Trophoblast cell (in vitro differentiated cells and primary cell): ENCODE results near the gene TRIM4.
A peak's percentile ranks its signal among the peaks of the same experiment; 100 is the strongest.

Experiments used
- DNase-seq, 2 donors: peaks; one replicate each; pipeline ENCODE4 v3.0.0-alpha.2; 2016
- H2AFZ ChIP-seq: 2 replicates; pipeline ENCODE4 v1.6.1; 2013; ENCODE audit warnings: low read length, moderate library complexity, mild to moderate bottlenecking; ENCODE audit not compliant: insufficient read depth, poor library complexity
- H2AK5ac ChIP-seq: 2 replicates; pipeline ENCODE4 v1.6.1; 2013; ENCODE audit warnings: mild to moderate bottlenecking, low read length
- H2BK120ac ChIP-seq: 2 replicates; pipeline ENCODE4 v1.6.1; 2013; ENCODE audit warnings: low read length, mild to moderate bottlenecking, moderate library complexity; ENCODE audit not compliant: insufficient read depth, poor library complexity
- H2BK12ac ChIP-seq: 2 replicates; pipeline ENCODE4 v1.6.1; 2013; ENCODE audit warnings: mild to moderate bottlenecking, low read length, moderate library complexity
- H2BK5ac ChIP-seq: 2 replicates; pipeline ENCODE4 v1.6.1; 2013; ENCODE audit warnings: low read length, low read depth, moderate library complexity, mild to moderate bottlenecking; ENCODE audit not compliant: poor library complexity
- H3K14ac ChIP-seq: 2 replicates; pipeline ENCODE4 v1.6.1; 2013; ENCODE audit warnings: mild to moderate bottlenecking, low read length
- H3K18ac ChIP-seq: 2 replicates; pipeline ENCODE4 v1.6.1; 2013; ENCODE audit warnings: mild to moderate bottlenecking, low read length
- H3K23ac ChIP-seq: 2 replicates; pipeline ENCODE4 v1.6.1; 2013; ENCODE audit warnings: low read length
- H3K27ac ChIP-seq: 2 replicates; pipeline ENCODE4 v1.5.1; 2013; ENCODE audit warnings: low read depth, mild to moderate bottlenecking, inconsistent platforms, low read length, moderate library complexity
- H3K27me3 ChIP-seq: 2 replicates; pipeline ENCODE4 v1.6.1; 2013; ENCODE audit warnings: inconsistent platforms, mild to moderate bottlenecking, low read length, moderate library complexity; ENCODE audit not compliant: insufficient read depth
- H3K36me3 ChIP-seq, 2 experiments: 1 replicate in 1 of 2; 2 replicates in 1 of 2; pipeline ENCODE4 v1.6.1; 2013; ENCODE audit warnings: low read length in 2 of 2, mild to moderate bottlenecking in 2 of 2, moderate library complexity in 1 of 2; ENCODE audit not compliant: insufficient read depth in 2 of 2, control insufficient read depth in 1 of 2
- H3K4ac ChIP-seq: 2 replicates; pipeline ENCODE4 v1.6.1; 2013; ENCODE audit warnings: low read depth, mild to moderate bottlenecking, low read length, moderate library complexity
- H3K4me1 ChIP-seq, 2 experiments: 1 replicate in 1 of 2; 2 replicates in 1 of 2; pipeline ENCODE4 v1.6.1; 2013; ENCODE audit warnings: low read length in 2 of 2, mild to moderate bottlenecking in 2 of 2, moderate library complexity in 1 of 2; ENCODE audit not compliant: insufficient read depth in 2 of 2, control insufficient read depth in 1 of 2
- H3K4me2 ChIP-seq: 2 replicates; pipeline ENCODE4 v1.6.1; 2013; ENCODE audit warnings: inconsistent platforms, mild to moderate bottlenecking, low read length, moderate library complexity
- H3K4me3 ChIP-seq: 2 replicates; pipeline ENCODE4 v1.5.1; 2013; ENCODE audit warnings: mild to moderate bottlenecking, low read depth, low read length, inconsistent platforms
- H3K79me1 ChIP-seq: one replicate; pipeline ENCODE4 v1.6.1; 2013; ENCODE audit warnings: low read length
- H3K79me2 ChIP-seq: 2 replicates; pipeline ENCODE4 v1.6.1; 2013; ENCODE audit warnings: low read length, mild to moderate bottlenecking; ENCODE audit not compliant: control insufficient read depth, insufficient read depth, poor library complexity
- H3K9ac ChIP-seq: 2 replicates; pipeline ENCODE4 v1.6.1; 2013; ENCODE audit warnings: mild to moderate bottlenecking, low read length
- H3K9me3 ChIP-seq: 2 replicates; pipeline ENCODE4 v1.6.1; 2013; ENCODE audit warnings: low read depth, mild to moderate bottlenecking, control low read depth, inconsistent platforms, low read length; ENCODE audit not compliant: insufficient read depth
- H4K12ac ChIP-seq: 2 replicates; pipeline ENCODE4 v1.6.1; 2013; ENCODE audit warnings: low read depth, mild to moderate bottlenecking, low read length, moderate library complexity
- H4K8ac ChIP-seq: 2 replicates; pipeline ENCODE4 v1.6.1; 2013; ENCODE audit warnings: low read depth, mild to moderate bottlenecking, low read length, moderate library complexity
- H4K91ac ChIP-seq: one replicate; pipeline ENCODE4 v1.6.1; 2013; ENCODE audit warnings: low read depth, mild to moderate bottlenecking, low read length, moderate library complexity
- WGBS: extraction: QIAGEN DNeasy Blood & Tissue Kit; methylation state at CpG from one replicate; pipeline ENCODE4 v1.1.7; 2013; ENCODE audit warnings: missing lambda C conversion rate; ENCODE audit not compliant: insufficient read length, insufficient coverage; ENCODE audit errors: extremely low coverage; 5-methylcytosine and 5-hydroxymethylcytosine counted together

Gene TRIM4

DNA sequence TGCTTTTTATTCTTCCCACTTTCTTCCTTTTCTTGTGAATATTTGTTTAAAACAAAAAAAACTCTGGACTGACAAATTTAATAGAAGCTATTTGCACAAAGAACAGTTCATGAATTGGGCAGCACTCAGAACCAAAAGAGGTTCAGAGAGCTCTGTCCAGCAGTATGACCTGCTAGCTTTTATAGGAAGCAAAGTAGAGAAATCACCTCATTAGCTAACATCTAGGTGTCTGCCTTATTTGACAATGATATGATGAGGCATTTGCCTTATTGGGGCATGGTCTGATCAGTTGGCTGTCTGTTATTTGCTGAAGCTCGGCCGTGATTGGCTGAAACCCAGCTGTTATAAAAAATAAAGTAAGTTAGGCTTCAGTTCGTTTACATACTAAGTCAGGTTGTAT, 819 bp upstream of the TRIM4 start:
- Histone ChIP-seq H3K18ac (no peak overlapping the region), H3K27ac (no peak overlapping the region), H3K79me2 (peaks cover 2% of the 10 kb centered on the region), H3K9ac (no peak overlapping the region), H3K23ac (no peak overlapping the region), H3K79me1 (no peaks in the 10 kb centered on the region), H3K4me3 (no peak overlapping the region), H3K4me1 (no peaks in the 10 kb centered on the region), H2BK12ac (no peak overlapping the region), H2BK5ac (no peak overlapping the region), H3K14ac (no peak overlapping the region), H2BK120ac (no peak overlapping the region), H2AK5ac (no peak overlapping the region), H3K4me2 (no peak overlapping the region), H3K36me3 (no peaks in the 10 kb centered on the region), H3K27me3 (no peaks in the 10 kb centered on the region), H3K9me3 (peaks cover 3% of the 10 kb centered on the region), H4K91ac (no peak overlapping the region), H4K8ac (no peak overlapping the region), H2AFZ (no peak overlapping the region), H3K4ac (no peak overlapping the region), H4K12ac (no peak overlapping the region)
- no CpG with 5 or more reads among the region's 3 CpGs for WGBS
- DNase-seq = no peak

DNA sequence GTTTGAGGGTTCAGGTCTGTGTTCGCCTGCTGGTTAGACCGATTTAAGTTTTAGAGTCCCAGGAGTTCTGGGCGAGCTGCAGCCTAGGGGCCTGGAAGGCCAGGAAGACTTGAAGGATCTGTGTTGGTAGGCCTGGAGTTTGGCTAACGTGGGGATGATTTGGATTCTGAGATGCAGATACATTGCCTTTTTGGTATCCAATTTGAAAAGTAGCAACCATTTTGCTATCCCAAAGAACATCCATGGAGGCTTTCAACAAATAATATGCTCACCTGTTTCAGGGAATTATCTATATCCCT, 433 bp upstream of the TRIM4 start:
- Histone ChIP-seq H3K4me3 (peak overlapping the region; percentile 67), H2AFZ (no peak overlapping the region), H3K14ac (no peak overlapping the region), H2AK5ac (no peak overlapping the region), H2BK120ac (no peak overlapping the region), H3K79me1 (no peaks in the 10 kb centered on the region), H3K27me3 (no peaks in the 10 kb centered on the region), H2BK12ac (no peak overlapping the region), H3K4ac (no peak overlapping the region), H3K18ac (no peak overlapping the region), H3K79me2 (peaks cover 2% of the 10 kb centered on the region), H3K9ac (no peak overlapping the region), H4K12ac (no peak overlapping the region), H3K4me2 (peak overlapping the region; percentile 5), H3K9me3 (peaks cover 3% of the 10 kb centered on the region), H4K91ac (no peak overlapping the region), H3K4me1 (no peaks in the 10 kb centered on the region), H3K27ac (no peak overlapping the region), H3K23ac (no peak overlapping the region), H3K36me3 (no peaks in the 10 kb centered on the region), H4K8ac (no peak overlapping the region), H2BK5ac (no peak overlapping the region)
- no peak for DNase-seq
- WGBS = no CpG with 5 or more reads among the region's 4 CpGs

DNA sequence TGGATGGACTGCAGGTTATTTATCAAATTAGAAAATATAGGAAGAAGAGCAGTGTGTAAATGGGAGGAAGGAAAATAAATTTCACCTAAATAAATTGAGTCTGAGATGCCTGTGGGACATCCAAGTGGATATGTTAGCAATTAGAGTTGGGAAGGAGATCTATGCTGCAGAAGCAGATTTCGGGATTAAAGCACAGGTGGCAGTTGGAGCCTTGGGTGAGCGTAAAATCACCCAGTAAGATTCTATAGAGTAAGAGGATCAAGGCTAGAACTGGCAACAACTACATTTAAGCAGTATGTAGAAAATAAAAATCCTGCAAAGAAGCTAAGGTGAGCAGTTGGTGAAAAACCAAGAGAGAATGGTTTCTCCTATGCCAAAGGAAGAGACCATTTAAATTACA, 8.4 kb downstream of the TRIM4 start:
- Histone ChIP-seq H3K79me2 (no peaks in the 10 kb centered on the region), H3K4me1 (no peaks in the 10 kb centered on the region), H3K4me2 (no peak overlapping the region), H2BK12ac (no peak overlapping the region), H4K12ac (no peak overlapping the region), H3K79me1 (no peaks in the 10 kb centered on the region), H3K4ac (no peak overlapping the region), H3K27ac (no peak overlapping the region), H4K8ac (no peak overlapping the region), H2AFZ (no peak overlapping the region), H2AK5ac (no peak overlapping the region), H3K14ac (no peak overlapping the region), H3K4me3 (no peak overlapping the region), H3K9ac (no peak overlapping the region), H3K23ac (no peak overlapping the region), H2BK120ac (no peak overlapping the region), H3K9me3 (no peaks in the 10 kb centered on the region), H3K18ac (no peak overlapping the region), H3K36me3 (no peaks in the 10 kb centered on the region), H4K91ac (no peak overlapping the region), H2BK5ac (no peak overlapping the region), H3K27me3 (no peaks in the 10 kb centered on the region)
- no peak for DNase-seq
- WGBS = no CpG with 5 or more reads among the region's 2 CpGs

DNA sequence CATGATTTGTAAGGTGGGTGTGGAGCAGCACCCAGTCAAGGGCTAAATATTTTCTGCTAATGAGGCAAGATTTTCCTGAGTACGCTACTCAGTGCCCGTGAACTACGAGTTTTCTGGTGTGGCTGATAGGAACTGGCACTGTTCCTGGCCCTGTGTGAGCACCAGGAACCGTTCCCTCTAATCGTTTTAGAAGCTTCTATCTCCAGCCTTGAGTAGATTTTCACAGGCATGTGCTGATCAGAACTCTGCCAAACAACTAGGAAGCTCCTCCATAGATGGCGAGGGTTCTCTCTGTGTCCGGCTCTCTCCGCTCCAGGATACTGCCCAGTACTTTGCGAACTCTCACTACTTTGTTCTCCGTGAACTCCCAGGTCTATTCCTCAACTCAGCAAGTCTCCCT, 17.7 kb downstream of the TRIM4 start:
- peaks cover 2% of the 10 kb centered on the region for H3K79me1 ChIP-seq
- H3K27ac ChIP-seq = no peak overlapping the region
- H3K27me3 ChIP-seq = no peaks in the 10 kb centered on the region
- DNase-seq = no peak
- no peak overlapping the region for H3K9ac ChIP-seq
- WGBS = no CpG with 5 or more reads among the region's 10 CpGs
- no peak overlapping the region for H3K14ac ChIP-seq
- H3K4me1 ChIP-seq = peaks cover 14 to 17% of the 10 kb centered on the region in 2 experiments
- no peak overlapping the region for H3K18ac ChIP-seq
- peak overlapping the region; percentile 62 for H2BK12ac ChIP-seq
- no peak overlapping the region for H3K4ac ChIP-seq
- no peaks in the 10 kb centered on the region for H3K9me3 ChIP-seq
- H4K91ac ChIP-seq = peak overlapping the region; percentile 19
- no peak overlapping the region for H2AK5ac ChIP-seq
- no peak overlapping the region for H3K23ac ChIP-seq
- no peaks in the 10 kb centered on the region for H3K79me2 ChIP-seq
- H2BK120ac ChIP-seq = peak overlapping the region; percentile 57
- peak overlapping the region; percentile 27 for H2BK5ac ChIP-seq
- H3K36me3 ChIP-seq = no peaks in the 10 kb centered on the region
- H4K8ac ChIP-seq = peak overlapping the region; percentile 56
- no peak overlapping the region for H3K4me3 ChIP-seq
- no peak overlapping the region for H2AFZ ChIP-seq
- H3K4me2 ChIP-seq = no peak overlapping the region
- H4K12ac ChIP-seq = no peak overlapping the region
